Measurements from ENCODE around the gene AP2B1. TPM values are rescaled to one million over a fixed set of nuclear protein-coding genes. Genes with fewer than 3 reads are reported as not detected.

Gene AP2B1
- total RNA-seq, 1 donor from 2014 or later, result 152 TPM

- no peak for DNase-seq (ENCODE audit: low read depth)
- TF ChIP-seq CTCF (IDR thresholded peaks at IDR 0.05; ENCODE audit: insufficient read depth, low read length, poor library complexity, severe bottlenecking), result peak; percentile 62
- Histone ChIP-seq H3K36me3 (ENCODE audit: control insufficient read depth, insufficient read depth, low read length) (no peaks in the 10 kb centered on the region), H3K27me3 (ENCODE audit: control insufficient read depth, insufficient read depth, low read length) (peaks cover 7% of the 10 kb centered on the region), H3K4me3 (ENCODE audit: low read depth, low read length) (no peak overlapping the region)
These were observed 179.9 kb downstream of the AP2B1 start for GRCh38 chr17:35766903-35767510.

GRCh38 chr17:35768797-35769196 is 181.7 kb downstream of the AP2B1 start:
- no peak for TF ChIP-seq CTCF (IDR thresholded peaks at IDR 0.05; ENCODE audit: insufficient read depth, low read length, poor library complexity, severe bottlenecking)
- no peak overlapping the region for H3K4me3 ChIP-seq (ENCODE audit: low read depth, low read length)
- no peaks in the 10 kb centered on the region for H3K36me3 ChIP-seq (ENCODE audit: control insufficient read depth, insufficient read depth, low read length)
- no peak for DNase-seq (ENCODE audit: low read depth)
- peaks cover 17% of the 10 kb centered on the region for H3K27me3 ChIP-seq (ENCODE audit: control insufficient read depth, insufficient read depth, low read length)

GRCh38 chr17:35769895-35770486 is 182.9 kb downstream of the AP2B1 start:
- TF ChIP-seq CTCF (IDR thresholded peaks at IDR 0.05; ENCODE audit: insufficient read depth, low read length, poor library complexity, severe bottlenecking), result peak; percentile 20
- Histone ChIP-seq H3K36me3 (ENCODE audit: control insufficient read depth, insufficient read depth, low read length) (no peaks in the 10 kb centered on the region), H3K27me3 (ENCODE audit: control insufficient read depth, insufficient read depth, low read length) (peaks cover 17% of the 10 kb centered on the region), H3K4me3 (ENCODE audit: low read depth, low read length) (no peak overlapping the region)
- no peak for DNase-seq (ENCODE audit: low read depth)

GRCh38 chr17:35773129-35773528 is 186.0 kb downstream of the AP2B1 start:
- Histone ChIP-seq H3K27me3 (ENCODE audit: control insufficient read depth, insufficient read depth, low read length) (peaks cover 17% of the 10 kb centered on the region), H3K4me3 (ENCODE audit: low read depth, low read length) (no peak overlapping the region)
- TF ChIP-seq CTCF (IDR thresholded peaks at IDR 0.05; ENCODE audit: insufficient read depth, low read length, poor library complexity, severe bottlenecking), result no peak

GRCh38 chr17:35773679-35774425 is 186.7 kb downstream of the AP2B1 start:
- H3K27me3 ChIP-seq (ENCODE audit: control insufficient read depth, insufficient read depth, low read length), result peaks cover 17% of the 10 kb centered on the region
- TF ChIP-seq CTCF (IDR thresholded peaks at IDR 0.05; ENCODE audit: insufficient read depth, low read length, poor library complexity, severe bottlenecking), result no peak
- H3K4me3 ChIP-seq (ENCODE audit: low read depth, low read length), result no peak overlapping the region
- no peak for DNase-seq (ENCODE audit: low read depth)
- H3K36me3 ChIP-seq (ENCODE audit: control insufficient read depth, insufficient read depth, low read length), result no peaks in the 10 kb centered on the region

More at GRCh38 chr17:35773129-35773528, 186.0 kb downstream of the AP2B1 start:
- no peaks in the 10 kb centered on the region for H3K36me3 ChIP-seq (ENCODE audit: control insufficient read depth, insufficient read depth, low read length)
- no peak for DNase-seq (ENCODE audit: low read depth)
